ENCODE data around the gene CEACAM16. TPM values are rescaled to one million over a fixed set of nuclear protein-coding genes. Genes with fewer than 3 reads are reported as not detected.

CEACAM16 gene, protein sequence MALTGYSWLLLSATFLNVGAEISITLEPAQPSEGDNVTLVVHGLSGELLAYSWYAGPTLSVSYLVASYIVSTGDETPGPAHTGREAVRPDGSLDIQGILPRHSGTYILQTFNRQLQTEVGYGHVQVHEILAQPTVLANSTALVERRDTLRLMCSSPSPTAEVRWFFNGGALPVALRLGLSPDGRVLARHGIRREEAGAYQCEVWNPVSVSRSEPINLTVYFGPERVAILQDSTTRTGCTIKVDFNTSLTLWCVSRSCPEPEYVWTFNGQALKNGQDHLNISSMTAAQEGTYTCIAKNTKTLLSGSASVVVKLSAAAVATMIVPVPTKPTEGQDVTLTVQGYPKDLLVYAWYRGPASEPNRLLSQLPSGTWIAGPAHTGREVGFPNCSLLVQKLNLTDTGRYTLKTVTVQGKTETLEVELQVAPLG
- total RNA-seq, result not detected in 2 replicates

DNA sequence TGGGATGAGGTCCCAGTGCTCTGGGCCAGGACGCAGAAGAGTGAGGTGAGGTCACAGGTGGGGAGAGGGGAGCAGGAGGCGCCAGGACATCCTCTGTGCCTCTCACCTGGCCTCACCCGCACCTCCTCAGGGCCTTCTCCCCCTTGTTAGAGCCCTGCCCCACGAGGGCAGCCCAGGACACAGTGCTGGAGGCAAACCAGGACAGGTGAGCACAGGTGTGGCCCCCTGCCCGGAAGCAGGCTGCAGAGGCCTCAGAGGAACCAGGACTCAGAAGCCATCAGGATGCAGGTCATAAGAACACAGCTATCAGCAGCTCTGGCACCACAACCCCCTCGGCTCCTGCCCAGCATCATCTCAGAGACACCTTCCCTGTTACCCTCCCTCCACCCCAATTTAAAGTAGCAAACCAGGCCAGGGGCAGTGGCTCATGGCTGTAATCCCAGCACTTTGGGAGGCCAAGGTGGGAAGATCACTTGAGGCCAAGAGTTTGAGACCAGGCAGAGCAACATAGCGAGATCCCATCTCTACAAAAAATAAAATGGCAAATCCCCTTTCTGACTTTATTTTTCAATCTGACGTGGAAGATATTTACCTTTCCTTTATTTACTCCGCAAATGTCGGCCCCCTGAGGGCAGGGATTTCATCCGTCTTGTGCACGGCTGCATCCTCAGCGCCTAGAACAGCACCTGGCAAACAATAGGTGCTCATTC, at the start of gene CEACAM16:
Gene CEACAM16 (plus strand): TSS at position 660 of the 710 bp plus-strand sequence. CDS start 2,306 bp downstream, outside the sequence.

GRCh38 chr19:44671400-44671799, 27.6 kb upstream of the CEACAM16 start, which contains the start of gene CEACAM19:
CEACAM19 (plus strand) TSS chr19:44671482; CDS start chr19:44671932, 450 bp downstream.

GRCh38 chr19:44748426-44749254, 49.7 kb downstream of the CEACAM16 start, which contains the start of gene BCL3:
BCL3 (plus strand) TSS chr19:44748708; CDS start chr19:44748791, 83 bp downstream.

Other genes with a start within 250 kb of the CEACAM16 start
- 10.1 and 13.4 TPM in 2 replicates for gene ZNF180, start 198.6 kb upstream of the CEACAM16 start, total RNA-seq
- gene CEACAM20, start 169.5 kb upstream of the CEACAM16 start, total RNA-seq, result not detected in 2 replicates
- gene IGSF23, start 85.6 kb upstream of the CEACAM16 start, total RNA-seq, result not detected in 2 replicates
- gene PVR, start 55.2 kb upstream of the CEACAM16 start, total RNA-seq, result 138 and 147 TPM in 2 replicates
- 0.30 and 0.32 TPM in 2 replicates for gene CEACAM19, start 27.7 kb upstream of the CEACAM16 start, total RNA-seq
- gene BCL3, start 49.6 kb downstream of the CEACAM16 start, total RNA-seq, result 1.9 and 2.1 TPM in 2 replicates
- gene CBLC, start 78.7 kb downstream of the CEACAM16 start, total RNA-seq, result 0.30 TPM in 1 of 2 replicates, not detected in the other
- gene BCAM, start 110.0 kb downstream of the CEACAM16 start, total RNA-seq, result 10.0 and 19.8 TPM in 2 replicates
- gene NECTIN2, start 147.1 kb downstream of the CEACAM16 start, total RNA-seq, result 109 and 121 TPM in 2 replicates
- 66.6 and 69.3 TPM in 2 replicates for gene TOMM40, start 192.1 kb downstream of the CEACAM16 start, total RNA-seq
- 0.97 and 3.3 TPM in 2 replicates for gene APOE, start 206.6 kb downstream of the CEACAM16 start, total RNA-seq
- gene APOC1, start 215.5 kb downstream of the CEACAM16 start, total RNA-seq, result 0.91 and 4.5 TPM in 2 replicates
- gene APOC4, start 243.1 kb downstream of the CEACAM16 start, total RNA-seq, result not detected in 2 replicates
- not detected in 2 replicates for gene APOC2, start 246.9 kb downstream of the CEACAM16 start, total RNA-seq

Measured in epithelial cell of umbilical artery (primary cell).